SIG-M5 treated with dmso at 0.1 percent for 504 hours (cell line): ENCODE measurements around the gene ASTN2.
"Not testable (repeated sequence)": the region's sequence is repeated elsewhere in the genome, so short reads cannot be mapped to it uniquely, and the experiment has no call there.

Experiments used
- DNase-seq: peaks from one replicate; lab custom pipeline; 2025; ENCODE audit not compliant: unreplicated experiment; lab: John Stamatoyannopoulos, UW

The ASTN2 gene

GRCh38 chr9:116716438-116716837 is 698.4 kb downstream of the ASTN2 start:
- no peak for DNase-seq

- DNase-seq = no peak
Measured at GRCh38 chr9:116715751-116716150, 699.1 kb downstream of the ASTN2 start.

GRCh38 chr9:116713271-116713670 is 701.6 kb downstream of the ASTN2 start:
- DNase-seq = no peak

GRCh38 chr9:116712781-116713180 is 702.1 kb downstream of the ASTN2 start:
- DNase-seq = no peak

DNA sequence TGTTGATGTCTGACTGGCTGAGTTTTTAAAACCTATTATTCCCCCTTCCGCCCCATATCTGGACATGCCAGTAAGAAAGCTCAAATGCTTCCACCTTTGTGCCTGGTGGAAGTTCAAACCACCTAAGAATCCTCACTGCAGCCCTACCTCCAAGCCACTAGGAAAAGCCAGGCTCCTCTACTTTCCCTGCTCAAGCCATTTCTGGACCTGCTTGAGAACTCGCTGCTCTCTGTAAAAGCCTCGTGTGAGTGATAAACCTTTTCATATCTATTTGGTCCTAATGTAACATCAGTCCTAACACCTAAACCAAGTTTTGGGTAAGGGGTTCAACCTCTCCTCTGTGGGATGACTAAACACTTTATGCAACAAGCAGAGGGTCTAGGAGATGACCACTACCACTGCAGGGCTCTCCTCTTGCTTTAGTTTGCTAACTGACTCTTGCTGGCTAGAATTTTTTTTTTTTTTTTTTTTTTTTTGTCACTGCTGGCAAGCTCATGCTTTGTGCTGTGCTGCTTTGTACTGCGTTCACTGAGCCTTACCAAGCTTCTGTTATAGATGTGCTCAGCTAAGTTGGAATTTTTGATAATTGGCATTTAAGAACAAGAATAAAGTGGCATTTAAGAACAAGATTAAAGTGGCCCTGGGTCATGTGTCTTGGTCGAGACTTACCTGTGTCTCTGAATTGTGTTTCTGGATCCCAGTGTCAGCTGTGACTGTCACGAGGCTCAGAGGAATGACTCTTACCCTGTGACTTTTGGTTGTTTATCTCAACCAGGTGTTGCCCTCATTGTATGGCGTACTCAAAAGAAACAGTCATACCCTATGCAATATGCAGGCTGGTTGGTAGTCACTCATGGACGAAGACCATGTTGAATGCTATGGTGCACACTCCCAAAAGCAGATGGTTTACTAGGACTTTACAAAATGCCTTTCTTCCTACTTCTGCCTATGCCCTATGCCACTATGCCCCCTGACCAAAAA is 708.3 kb downstream of the ASTN2 start:
- no peak for DNase-seq

GRCh38 chr9:116705531-116705930 is 709.3 kb downstream of the ASTN2 start:
- DNase-seq = no peak

- DNase-seq = no peak
Measured at GRCh38 chr9:116704470-116704869, 710.4 kb downstream of the ASTN2 start.

GRCh38 chr9:116703634-116704033 is 711.2 kb downstream of the ASTN2 start:
- DNase-seq = no peak

- DNase-seq = no peak
Measured at GRCh38 chr9:116701940-116702642, 712.8 kb downstream of the ASTN2 start.

DNA sequence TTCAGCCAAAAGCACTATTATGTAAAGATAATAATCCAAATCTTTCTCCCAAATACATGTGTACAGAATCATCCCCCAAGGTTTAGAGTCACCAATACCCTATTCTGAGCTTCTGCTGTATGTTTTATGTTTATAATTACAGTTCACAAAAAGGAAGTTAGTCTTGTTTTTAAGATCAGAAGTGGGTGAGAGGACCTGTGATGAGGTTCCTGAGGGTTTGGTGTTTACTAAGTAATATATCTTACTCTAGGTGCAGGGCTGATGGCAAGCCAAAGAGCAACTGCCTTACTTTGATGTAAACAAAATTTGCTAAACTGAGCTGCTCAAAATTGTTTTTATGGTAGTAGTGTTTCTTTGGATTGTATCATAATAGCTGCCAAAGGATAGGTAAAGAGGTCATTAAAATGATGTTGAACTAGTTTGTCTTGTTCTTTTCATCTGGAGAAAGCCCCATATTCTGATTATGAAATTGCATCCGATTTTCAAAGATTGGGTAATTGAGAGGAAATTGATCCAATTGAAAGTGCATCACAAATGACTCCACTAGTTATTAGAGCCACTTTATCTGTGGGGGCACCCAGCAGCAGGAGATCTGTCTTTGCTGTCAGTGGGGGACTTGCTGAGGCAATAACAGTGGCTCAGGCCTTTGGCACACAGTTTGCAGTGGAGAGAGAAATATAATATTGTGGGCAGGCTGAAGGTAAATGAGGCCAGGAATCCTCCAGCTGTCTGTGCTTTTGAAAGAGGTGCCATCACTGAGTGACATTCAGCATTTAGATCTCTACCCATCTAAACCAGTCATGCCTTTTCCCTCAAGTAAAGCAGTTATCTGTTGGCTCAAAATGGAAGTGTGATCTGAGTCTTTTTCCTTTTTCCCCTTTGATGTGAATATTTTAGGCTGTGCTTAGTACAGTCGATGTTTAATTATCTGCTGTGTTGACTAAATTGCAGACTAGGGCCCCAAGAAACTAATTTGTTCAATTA is 713.7 kb downstream of the ASTN2 start:
- DNase-seq = no peak

- no peak for DNase-seq
Measured at GRCh38 chr9:116700279-116700678, 714.6 kb downstream of the ASTN2 start.

GRCh38 chr9:116697887-116698286 is 717.0 kb downstream of the ASTN2 start:
- DNase-seq = no peak

DNA sequence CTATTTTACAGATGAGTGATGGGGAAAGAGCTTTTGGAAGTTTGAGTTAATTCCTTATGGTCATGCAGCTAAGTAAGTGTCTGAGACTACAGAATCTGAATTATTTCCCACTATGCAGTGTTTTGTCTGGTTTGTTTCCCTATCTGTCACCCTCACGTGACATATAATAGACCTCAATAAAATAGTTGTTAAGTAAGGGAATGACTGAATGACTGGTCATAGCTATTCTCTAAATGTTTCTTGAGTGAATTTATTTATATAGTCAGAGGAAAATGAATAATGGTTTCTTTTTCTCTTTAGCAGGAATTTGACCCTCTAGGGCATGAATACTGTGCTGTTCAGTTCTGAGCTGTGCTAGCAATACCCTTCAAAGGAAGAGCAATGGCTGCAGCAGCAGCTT is 717.5 kb downstream of the ASTN2 start:
- no peak for DNase-seq

DNA sequence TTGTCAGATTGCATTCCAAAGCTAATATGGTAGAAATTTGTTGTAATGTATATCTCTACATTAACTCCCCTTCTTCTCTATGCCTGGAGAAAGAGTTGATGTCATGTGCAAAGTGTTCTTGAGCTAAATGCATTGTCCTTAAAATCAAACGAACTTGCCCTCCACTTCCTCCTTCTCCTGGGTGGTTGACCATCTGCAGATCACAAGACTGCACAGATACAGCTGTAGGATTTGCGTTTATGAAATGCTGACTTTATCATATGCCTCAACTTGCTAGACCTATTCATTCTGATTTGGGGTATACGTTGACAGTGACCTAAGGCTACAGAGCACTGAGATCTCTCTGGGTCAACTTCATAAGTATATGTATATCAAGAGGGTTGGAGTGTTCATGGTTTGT is 719.4 kb downstream of the ASTN2 start:
- DNase-seq = no peak

- DNase-seq = no peak
Measured at GRCh38 chr9:116694785-116695291, 720.0 kb downstream of the ASTN2 start.

DNA sequence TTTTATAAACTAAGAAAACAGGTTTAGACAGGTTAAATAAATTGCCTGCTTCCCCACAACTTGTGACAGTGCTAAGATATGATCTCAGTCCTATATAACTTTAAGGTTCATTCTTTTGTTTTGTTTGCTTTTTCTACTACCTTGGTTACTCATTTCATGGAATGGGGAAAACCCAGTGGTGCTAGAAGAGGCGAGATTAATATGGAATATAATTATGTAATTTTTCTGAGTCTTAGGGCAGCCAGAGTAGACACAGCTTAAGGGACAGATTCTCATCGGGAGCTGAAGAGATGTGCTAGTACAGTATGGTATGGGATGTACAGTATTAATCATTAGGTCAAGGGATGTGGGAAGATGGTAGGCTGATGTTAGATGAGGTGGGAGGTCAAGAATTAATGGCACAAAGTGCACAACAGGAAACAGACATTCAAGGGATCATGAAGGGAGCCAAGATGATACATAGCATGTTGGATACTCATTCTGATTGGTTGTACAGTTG is 721.6 kb downstream of the ASTN2 start:
- peak; percentile 53 for DNase-seq

DNA sequence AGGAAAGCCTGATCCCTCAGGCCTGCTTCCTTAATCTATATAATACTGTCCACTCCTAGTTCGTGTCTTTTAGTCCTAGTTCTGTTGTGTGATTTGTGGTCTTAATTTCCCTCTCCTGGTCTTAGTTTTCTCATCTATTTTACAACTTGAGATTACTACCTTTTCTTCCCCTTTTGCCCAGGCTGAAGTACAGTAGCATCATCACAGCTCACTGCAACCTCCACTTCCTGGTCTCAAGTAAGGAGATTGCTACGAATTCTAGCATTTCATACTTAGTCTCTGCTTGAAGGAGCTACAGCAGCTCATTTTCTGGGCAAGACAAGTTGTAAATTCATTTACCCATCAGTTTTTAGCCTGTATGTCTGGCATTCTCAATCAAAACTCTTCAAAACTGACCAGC is 722.2 kb downstream of the ASTN2 start:
- DNase-seq = no peak

DNA sequence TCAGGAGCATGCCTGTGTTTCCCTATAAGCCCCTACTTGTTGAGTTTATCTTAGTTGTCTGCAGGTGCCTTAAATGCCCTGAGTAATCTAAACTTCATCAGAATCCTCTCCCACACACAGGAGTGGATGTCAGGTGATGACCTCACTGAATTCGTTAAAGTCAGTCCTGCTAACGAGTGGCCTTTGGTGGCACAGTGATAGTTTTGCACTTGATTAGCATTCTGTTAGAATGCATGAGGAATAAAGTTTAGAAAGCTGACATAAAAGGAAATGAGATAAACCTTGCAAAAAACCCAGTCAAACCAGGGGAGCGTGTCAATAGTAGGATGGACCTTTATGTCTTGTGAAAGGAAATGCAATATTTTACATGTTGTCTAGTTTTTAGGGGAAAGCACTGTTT is 723.2 kb downstream of the ASTN2 start:
- no peak for DNase-seq

DNA sequence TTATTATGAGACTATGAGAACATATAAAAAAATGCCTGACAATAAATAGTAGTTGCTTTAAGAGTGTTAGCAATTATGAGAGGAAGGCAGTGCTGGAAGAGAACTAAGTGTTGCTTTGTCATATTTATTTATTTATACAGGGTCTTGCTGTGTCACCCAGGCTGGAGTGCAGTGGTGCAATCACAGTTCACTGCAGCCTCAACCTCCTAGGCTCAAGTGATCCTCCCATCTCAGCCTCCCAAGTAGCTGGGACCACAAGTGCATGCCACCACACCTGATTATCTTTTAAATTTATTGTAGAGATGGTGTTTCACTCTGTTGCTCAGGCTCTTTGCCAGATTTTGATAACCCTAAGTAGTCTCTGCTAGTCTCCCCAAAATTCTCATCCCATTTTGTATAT is 724.1 kb downstream of the ASTN2 start:
- not testable (repeated sequence) for DNase-seq

- DNase-seq = no peak
Measured at GRCh38 chr9:116689486-116690032, 725.3 kb downstream of the ASTN2 start.
